GM23338 (cell line): ENCODE data around the gene ADD1. TPM values are rescaled to one million over a fixed set of nuclear protein-coding genes. Genes with fewer than 3 reads are reported as not detected.

Source experiments
- ATAC-seq: fragments of 200-7000 bp; cut with Tn5 transposase; 3 replicates; pipeline ENCODE4 v1.9.1; 2020
- DNase-seq: peaks from one replicate; pipeline ENCODE4 v3.0.0-alpha.2; 2015; ENCODE audit warnings: low spot score
- H2AFZ ChIP-seq: fragments of 200-600 bp; sonication (generic); 2 replicates; pipeline ENCODE4 v1.8.0; 2016; ENCODE audit warnings: antibody characterized with exemption, mild to moderate bottlenecking, moderate library complexity
- H3F3A ChIP-seq: fragments of 200-600 bp; sonication (generic); replicated peaks from 2 replicates; pipeline ENCODE4 v1.8.0; 2017; ENCODE audit warnings: antibody characterized with exemption, mixed run types, low read depth
- H3K27ac ChIP-seq: fragments of 200-600 bp; sonication (generic); 2 replicates; pipeline ENCODE4 v1.6.1; 2016; ENCODE audit warnings: low read depth
- H3K27me3 ChIP-seq: fragments of 200-600 bp; sonication (generic); 2 replicates; pipeline ENCODE4 v1.8.0; 2016; ENCODE audit warnings: mild to moderate bottlenecking, mixed run types, moderate library complexity; ENCODE audit not compliant: insufficient read depth
- H3K36me3 ChIP-seq: fragments of 200-600 bp; sonication (generic); 2 replicates; pipeline ENCODE4 v1.8.0; 2016; ENCODE audit warnings: mild to moderate bottlenecking; ENCODE audit not compliant: insufficient read depth
- H3K4me1 ChIP-seq: fragments of 200-600 bp; sonication (generic); 2 replicates; pipeline ENCODE4 v1.8.0; 2016; ENCODE audit warnings: mild to moderate bottlenecking, moderate library complexity; ENCODE audit not compliant: insufficient read depth
- H3K4me2 ChIP-seq: fragments of 200-600 bp; sonication (generic); 2 replicates; pipeline ENCODE4 v1.7.1; 2017; ENCODE audit warnings: mixed run types
- H3K4me3 ChIP-seq: fragments of 200-600 bp; sonication (generic); 2 replicates; pipeline ENCODE4 v1.6.1; 2016; ENCODE audit warnings: mixed run types
- H3K79me2 ChIP-seq: fragments of 200-600 bp; sonication (generic); replicated peaks from 2 replicates; pipeline ENCODE4 v1.8.0; 2017; ENCODE audit warnings: mild to moderate bottlenecking; ENCODE audit not compliant: insufficient read depth
- H3K9me2 ChIP-seq: fragments of 200-600 bp; sonication (generic); 2 replicates; pipeline ENCODE4 v1.8.0; 2017; ENCODE audit not compliant: insufficient read depth
- H4K20me1 ChIP-seq: fragments of 200-600 bp; sonication (generic); replicated peaks from 2 replicates; pipeline ENCODE4 v1.8.0; 2017; ENCODE audit warnings: mild to moderate bottlenecking; ENCODE audit not compliant: insufficient read depth
- H3K27ac Mint-ChIP-seq: 2 replicates; pipeline ENCODE4 v1.8.0; 2020; ENCODE audit warnings: inconsistent platforms, mild to moderate bottlenecking, moderate library complexity, mixed read lengths
- H3K27me3 Mint-ChIP-seq: 3 replicates; pipeline ENCODE4 v1.8.0; 2022; ENCODE audit warnings: low read depth, mild to moderate bottlenecking, moderate library complexity, mixed read lengths, inconsistent platforms; ENCODE audit not compliant: insufficient read depth, poor library complexity
- H3K36me3 Mint-ChIP-seq: 3 replicates; pipeline ENCODE4 v1.8.0; 2021; ENCODE audit warnings: low read depth, mild to moderate bottlenecking, inconsistent platforms, moderate library complexity, mixed read lengths
- H3K4me1 Mint-ChIP-seq: 3 replicates; pipeline ENCODE4 v1.8.0; 2020; ENCODE audit warnings: mild to moderate bottlenecking, inconsistent platforms, mixed read lengths
- H3K4me3 Mint-ChIP-seq: 3 replicates; pipeline ENCODE4 v1.8.0; 2021; ENCODE audit warnings: moderate library complexity, mild to moderate bottlenecking, inconsistent platforms, mixed read lengths
- H3K9me3 Mint-ChIP-seq: 3 replicates; pipeline ENCODE4 v1.8.0; 2020; ENCODE audit warnings: moderate library complexity, mild to moderate bottlenecking, inconsistent platforms, mixed read lengths
- CREB1 ChIP-seq: fragments of 250-450 bp; sonication (Bioruptor Pico); IDR thresholded peaks from 2 replicates; pipeline ENCODE4 v1.5.0; 2020; ENCODE audit warnings: low read depth, mild to moderate bottlenecking, moderate library complexity
- EZH2 ChIP-seq: fragments of 200-600 bp; sonication (generic); IDR thresholded peaks from one replicate; pipeline ENCODE4 v1.8.0; 2017; ENCODE audit warnings: antibody characterized with exemption, mild to moderate bottlenecking, low read depth; ENCODE audit not compliant: unreplicated experiment
- JUNB ChIP-seq: IDR thresholded peaks from one replicate; pipeline ENCODE4 v1.6.1; 2016; ENCODE audit warnings: antibody characterized with exemption; ENCODE audit not compliant: unreplicated experiment
- NANOG ChIP-seq: IDR thresholded peaks from 2 replicates; pipeline ENCODE4 v1.6.1; 2016; ENCODE audit warnings: antibody characterized with exemption, borderline replicate concordance
- STAT1 ChIP-seq: IDR thresholded peaks from one replicate; pipeline ENCODE4 v1.6.1; 2016; ENCODE audit warnings: antibody characterized with exemption; ENCODE audit not compliant: unreplicated experiment
- ZNF114 ChIP-seq: fragments of 250-450 bp; sonication (Bioruptor Pico); IDR thresholded peaks from 2 replicates; pipeline ENCODE4 v1.5.0; 2020; ENCODE audit warnings: mild to moderate bottlenecking, moderate library complexity
- ZNF331 ChIP-seq: fragments of 250-450 bp; sonication (Bioruptor Pico); IDR thresholded peaks from 2 replicates; pipeline ENCODE4 v1.5.0; 2020; ENCODE audit warnings: low read depth, mild to moderate bottlenecking, moderate library complexity
- polyA plus RNA-seq: library from polyadenylated mRNA; unstranded; fragments of >200 nt; fragmentation: Nextera tagmentation; extraction: Ambion mirVana; gene quantifications from 2 replicates; pipeline ENCODE4 v1.2.1, GENCODE V29; 2016
- total RNA-seq: library from RNA; depleted of rRNA; stranded (reverse); fragments of >200 nt; shearing (Covaris generic); gene quantifications from 2 replicates; pipeline ENCODE4 v1.2.3, GENCODE V29; 2014
- TF ChIP-seq, protein P1 (sequence below): fragments of 250-450 bp; sonication (Bioruptor Pico); IDR thresholded peaks from 2 replicates; pipeline ENCODE4 v1.5.0; 2020; ENCODE audit warnings: mild to moderate bottlenecking, moderate library complexity
- TF ChIP-seq, protein P2 (sequence below): IDR thresholded peaks from one replicate; pipeline ENCODE4 v1.6.1; 2018; ENCODE audit warnings: antibody characterized with exemption; ENCODE audit not compliant: unreplicated experiment
- TF ChIP-seq, protein P3 (sequence below): IDR thresholded peaks from 2 replicates; pipeline ENCODE4 v1.6.1; 2016; ENCODE audit warnings: antibody characterized with exemption

ADD1 gene
- total and polyA plus RNA-seq, 2 experiments from 2014 or later = 126 to 144 TPM

DNA sequence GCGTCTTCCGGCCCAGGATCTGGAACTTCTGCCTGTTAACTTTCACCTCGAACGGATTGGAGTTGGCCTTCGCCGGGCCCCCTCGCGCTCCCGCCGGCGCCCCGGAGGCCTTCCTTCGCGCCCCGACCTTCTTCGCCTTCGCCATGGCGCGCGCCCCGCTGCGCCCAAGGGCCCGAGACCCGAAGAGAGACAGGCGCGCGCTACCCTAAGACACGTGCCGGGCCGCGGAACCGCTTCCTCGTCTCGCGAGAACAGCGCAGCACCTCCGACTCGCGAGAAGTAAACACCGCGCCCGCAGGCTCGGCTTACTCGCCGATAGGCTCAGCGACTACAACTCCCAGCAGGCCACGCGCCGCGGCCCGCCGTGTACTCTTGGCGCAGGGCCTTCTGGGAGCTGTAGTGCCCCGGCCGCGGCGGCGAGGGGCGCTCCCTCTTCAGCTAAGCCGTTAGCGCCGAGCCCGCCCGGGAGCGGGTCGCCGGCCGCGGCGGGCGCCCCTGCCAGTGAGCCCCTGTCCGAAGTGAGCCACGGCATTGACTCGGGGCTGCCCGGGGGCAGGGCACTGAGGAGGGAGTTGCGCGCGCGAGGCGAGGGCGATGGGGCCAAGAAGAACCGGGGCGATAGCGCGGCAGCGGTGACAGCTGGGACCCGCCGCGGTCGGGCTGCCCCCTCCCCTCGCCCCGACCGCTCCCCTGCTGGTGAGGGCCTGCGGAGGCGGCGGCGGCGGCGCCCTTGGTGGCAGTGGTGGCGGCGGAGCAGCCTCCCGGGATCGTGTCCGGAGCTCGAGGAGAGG, 119.7 kb downstream of the ADD1 start, which contains the start of the genes GRK4 and NOP14 (continued):
- TF ChIP-seq, protein P1, sequence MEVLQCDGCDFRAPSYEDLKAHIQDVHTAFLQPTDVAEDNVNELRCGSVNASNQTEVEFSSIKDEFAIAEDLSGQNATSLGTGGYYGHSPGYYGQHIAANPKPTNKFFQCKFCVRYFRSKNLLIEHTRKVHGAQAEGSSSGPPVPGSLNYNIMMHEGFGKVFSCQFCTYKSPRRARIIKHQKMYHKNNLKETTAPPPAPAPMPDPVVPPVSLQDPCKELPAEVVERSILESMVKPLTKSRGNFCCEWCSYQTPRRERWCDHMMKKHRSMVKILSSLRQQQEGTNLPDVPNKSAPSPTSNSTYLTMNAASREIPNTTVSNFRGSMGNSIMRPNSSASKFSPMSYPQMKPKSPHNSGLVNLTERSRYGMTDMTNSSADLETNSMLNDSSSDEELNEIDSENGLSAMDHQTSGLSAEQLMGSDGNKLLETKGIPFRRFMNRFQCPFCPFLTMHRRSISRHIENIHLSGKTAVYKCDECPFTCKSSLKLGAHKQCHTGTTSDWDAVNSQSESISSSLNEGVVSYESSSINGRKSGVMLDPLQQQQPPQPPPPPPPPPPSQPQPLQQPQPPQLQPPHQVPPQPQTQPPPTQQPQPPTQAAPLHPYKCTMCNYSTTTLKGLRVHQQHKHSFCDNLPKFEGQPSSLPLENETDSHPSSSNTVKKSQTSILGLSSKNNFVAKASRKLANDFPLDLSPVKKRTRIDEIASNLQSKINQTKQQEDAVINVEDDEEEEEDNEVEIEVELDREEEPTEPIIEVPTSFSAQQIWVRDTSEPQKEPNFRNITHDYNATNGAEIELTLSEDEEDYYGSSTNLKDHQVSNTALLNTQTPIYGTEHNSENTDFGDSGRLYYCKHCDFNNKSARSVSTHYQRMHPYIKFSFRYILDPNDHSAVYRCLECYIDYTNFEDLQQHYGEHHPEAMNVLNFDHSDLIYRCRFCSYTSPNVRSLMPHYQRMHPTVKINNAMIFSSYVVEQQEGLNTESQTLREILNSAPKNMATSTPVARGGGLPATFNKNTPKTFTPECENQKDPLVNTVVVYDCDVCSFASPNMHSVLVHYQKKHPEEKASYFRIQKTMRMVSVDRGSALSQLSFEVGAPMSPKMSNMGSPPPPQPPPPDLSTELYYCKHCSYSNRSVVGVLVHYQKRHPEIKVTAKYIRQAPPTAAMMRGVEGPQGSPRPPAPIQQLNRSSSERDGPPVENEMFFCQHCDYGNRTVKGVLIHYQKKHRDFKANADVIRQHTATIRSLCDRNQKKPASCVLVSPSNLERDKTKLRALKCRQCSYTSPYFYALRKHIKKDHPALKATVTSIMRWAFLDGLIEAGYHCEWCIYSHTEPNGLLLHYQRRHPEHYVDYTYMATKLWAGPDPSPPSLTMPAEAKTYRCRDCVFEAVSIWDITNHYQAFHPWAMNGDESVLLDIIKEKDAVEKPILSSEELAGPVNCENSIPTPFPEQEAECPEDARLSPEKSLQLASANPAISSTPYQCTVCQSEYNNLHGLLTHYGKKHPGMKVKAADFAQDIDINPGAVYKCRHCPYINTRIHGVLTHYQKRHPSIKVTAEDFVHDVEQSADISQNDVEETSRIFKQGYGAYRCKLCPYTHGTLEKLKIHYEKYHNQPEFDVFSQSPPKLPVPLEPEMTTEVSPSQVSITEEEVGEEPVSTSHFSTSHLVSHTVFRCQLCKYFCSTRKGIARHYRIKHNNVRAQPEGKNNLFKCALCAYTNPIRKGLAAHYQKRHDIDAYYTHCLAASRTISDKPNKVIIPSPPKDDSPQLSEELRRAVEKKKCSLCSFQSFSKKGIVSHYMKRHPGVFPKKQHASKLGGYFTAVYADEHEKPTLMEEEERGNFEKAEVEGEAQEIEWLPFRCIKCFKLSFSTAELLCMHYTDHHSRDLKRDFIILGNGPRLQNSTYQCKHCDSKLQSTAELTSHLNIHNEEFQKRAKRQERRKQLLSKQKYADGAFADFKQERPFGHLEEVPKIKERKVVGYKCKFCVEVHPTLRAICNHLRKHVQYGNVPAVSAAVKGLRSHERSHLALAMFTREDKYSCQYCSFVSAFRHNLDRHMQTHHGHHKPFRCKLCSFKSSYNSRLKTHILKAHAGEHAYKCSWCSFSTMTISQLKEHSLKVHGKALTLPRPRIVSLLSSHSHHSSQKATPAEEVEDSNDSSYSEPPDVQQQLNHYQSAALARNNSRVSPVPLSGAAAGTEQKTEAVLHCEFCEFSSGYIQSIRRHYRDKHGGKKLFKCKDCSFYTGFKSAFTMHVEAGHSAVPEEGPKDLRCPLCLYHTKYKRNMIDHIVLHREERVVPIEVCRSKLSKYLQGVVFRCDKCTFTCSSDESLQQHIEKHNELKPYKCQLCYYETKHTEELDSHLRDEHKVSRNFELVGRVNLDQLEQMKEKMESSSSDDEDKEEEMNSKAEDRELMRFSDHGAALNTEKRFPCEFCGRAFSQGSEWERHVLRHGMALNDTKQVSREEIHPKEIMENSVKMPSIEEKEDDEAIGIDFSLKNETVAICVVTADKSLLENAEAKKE (CRISPR knock-in tag) = no peak
- no peak for TF ChIP-seq NANOG

DNA sequence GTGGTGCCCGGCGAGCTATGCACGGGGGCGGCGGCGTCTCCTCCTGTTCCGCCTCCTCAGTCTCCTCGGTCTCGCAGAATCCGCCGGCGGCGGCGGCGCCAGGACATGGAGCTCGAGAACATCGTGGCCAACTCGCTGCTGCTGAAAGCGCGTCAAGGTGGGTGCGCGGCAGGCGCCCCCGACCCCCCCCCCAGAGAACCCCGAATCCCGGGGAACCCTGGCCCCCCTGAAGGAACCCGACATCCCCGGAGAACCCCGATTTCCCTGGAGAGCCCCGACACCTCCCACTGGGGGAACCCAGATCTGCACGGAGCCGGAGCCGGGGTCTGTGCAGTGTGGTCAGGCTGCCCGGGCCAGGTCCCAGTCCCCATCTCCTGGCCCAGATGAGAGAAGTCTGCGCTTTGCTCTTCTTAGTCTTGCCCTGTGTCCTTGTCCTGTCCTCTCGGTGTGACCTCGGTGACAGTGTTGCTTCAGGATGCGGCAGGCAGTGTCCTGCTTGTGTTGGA, 120.4 kb downstream of the ADD1 start:
- Histone ChIP-seq H4K20me1 (peaks cover 7% of the 10 kb centered on the region), H3K4me2 (peak overlapping the region; percentile 90), H3K36me3 (no peaks in the 10 kb centered on the region), H3K4me1 (0 out of 2 replicates have a peak, but pooled peaks cover 3% of the 10 kb centered on the region), H3K79me2 (peaks cover 31% of the 10 kb centered on the region), H2AFZ (peak overlapping the region; percentile 93), H3K27ac (no peak overlapping the region), H3K4me3 (peak overlapping the region; percentile 76), H3K27me3 (peaks cover 11% of the 10 kb centered on the region), H3K9me2 (no peaks in the 10 kb centered on the region), H3F3A (peaks cover 14% of the 10 kb centered on the region)
- Mint-ChIP-seq H3K27ac (no peak overlapping the region), H3K4me3 (peak overlapping the region; percentile 89), H3K4me1 (peaks cover 18% of the 10 kb centered on the region), H3K27me3 (peaks cover 10% of the 10 kb centered on the region), H3K36me3 (peaks cover 16% of the 10 kb centered on the region), H3K9me3 (peaks cover 4% of the 10 kb centered on the region; the same call in 1 of the 3 replicates)
- ATAC-seq (peak; percentile 15), DNase-seq (no peak)
- TF ChIP-seq ZNF114 = no peak
- no peak for TF ChIP-seq ZNF331
- TF ChIP-seq CREB1 = no peak
- TF ChIP-seq JUNB = no peak
- TF ChIP-seq, protein P2, sequence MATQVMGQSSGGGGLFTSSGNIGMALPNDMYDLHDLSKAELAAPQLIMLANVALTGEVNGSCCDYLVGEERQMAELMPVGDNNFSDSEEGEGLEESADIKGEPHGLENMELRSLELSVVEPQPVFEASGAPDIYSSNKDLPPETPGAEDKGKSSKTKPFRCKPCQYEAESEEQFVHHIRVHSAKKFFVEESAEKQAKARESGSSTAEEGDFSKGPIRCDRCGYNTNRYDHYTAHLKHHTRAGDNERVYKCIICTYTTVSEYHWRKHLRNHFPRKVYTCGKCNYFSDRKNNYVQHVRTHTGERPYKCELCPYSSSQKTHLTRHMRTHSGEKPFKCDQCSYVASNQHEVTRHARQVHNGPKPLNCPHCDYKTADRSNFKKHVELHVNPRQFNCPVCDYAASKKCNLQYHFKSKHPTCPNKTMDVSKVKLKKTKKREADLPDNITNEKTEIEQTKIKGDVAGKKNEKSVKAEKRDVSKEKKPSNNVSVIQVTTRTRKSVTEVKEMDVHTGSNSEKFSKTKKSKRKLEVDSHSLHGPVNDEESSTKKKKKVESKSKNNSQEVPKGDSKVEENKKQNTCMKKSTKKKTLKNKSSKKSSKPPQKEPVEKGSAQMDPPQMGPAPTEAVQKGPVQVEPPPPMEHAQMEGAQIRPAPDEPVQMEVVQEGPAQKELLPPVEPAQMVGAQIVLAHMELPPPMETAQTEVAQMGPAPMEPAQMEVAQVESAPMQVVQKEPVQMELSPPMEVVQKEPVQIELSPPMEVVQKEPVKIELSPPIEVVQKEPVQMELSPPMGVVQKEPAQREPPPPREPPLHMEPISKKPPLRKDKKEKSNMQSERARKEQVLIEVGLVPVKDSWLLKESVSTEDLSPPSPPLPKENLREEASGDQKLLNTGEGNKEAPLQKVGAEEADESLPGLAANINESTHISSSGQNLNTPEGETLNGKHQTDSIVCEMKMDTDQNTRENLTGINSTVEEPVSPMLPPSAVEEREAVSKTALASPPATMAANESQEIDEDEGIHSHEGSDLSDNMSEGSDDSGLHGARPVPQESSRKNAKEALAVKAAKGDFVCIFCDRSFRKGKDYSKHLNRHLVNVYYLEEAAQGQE = no peak
- no peak for TF ChIP-seq STAT1
- TF ChIP-seq, protein P3, sequence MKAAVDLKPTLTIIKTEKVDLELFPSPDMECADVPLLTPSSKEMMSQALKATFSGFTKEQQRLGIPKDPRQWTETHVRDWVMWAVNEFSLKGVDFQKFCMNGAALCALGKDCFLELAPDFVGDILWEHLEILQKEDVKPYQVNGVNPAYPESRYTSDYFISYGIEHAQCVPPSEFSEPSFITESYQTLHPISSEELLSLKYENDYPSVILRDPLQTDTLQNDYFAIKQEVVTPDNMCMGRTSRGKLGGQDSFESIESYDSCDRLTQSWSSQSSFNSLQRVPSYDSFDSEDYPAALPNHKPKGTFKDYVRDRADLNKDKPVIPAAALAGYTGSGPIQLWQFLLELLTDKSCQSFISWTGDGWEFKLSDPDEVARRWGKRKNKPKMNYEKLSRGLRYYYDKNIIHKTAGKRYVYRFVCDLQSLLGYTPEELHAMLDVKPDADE = no peak
- no peak for TF ChIP-seq NANOG
- no peak for TF ChIP-seq EZH2
